GM21390 (cell line): ENCODE data around the gene NCKIPSD.
A peak's percentile ranks its signal among the peaks of the same experiment; 100 is the strongest.

Experiments
- ATAC-seq: cut with Tn5 transposase; IDR thresholded peaks from one replicate; pipeline ENCODE4 v1.9.1; 2021; ENCODE audit not compliant: unreplicated experiment

The NCKIPSD gene

DNA sequence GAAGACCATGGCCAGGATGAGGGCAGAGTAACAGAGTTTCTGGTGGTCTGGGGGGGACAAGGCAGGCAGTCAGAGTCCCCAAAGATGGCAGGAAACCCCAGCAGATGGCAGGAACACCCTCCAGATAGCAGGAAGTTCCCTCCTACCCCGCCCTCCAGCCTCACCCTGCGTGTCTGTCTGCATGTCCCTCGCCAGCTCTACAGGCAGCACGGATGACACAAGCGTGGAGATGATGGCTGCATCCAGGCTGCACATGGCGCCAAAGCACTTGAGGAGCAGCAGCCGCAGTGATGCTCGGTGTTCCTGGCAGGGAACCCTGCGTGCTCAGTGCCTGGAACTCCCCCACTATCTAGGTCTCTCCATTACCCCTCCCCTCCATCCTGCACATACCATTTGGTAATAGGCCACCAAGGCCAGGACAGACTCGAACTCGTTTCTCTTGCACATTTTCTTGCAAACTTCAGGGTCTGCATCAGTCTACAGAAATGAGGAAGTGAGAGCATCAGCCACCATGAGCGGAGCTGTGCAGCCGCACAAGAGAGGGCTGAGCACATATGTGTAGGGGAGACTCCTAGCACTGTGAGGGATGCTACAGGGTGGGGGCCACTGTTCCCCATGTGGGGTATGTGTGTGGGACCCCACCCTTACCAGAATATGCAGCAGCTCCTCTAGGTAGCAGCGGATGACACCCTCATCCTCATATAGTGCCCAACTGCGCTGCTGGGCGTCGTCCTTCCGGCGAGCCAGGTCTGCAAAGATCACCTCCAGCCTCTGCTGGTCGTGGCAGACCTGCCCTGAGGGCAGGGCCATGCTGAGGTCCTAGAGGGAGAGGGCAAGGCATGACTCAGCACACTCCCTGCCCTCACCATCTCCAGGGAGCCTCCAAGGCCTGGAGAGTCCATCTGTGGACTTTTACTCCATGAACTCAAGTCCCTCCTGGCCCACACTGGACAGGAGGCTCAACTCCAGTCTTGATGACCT, 6.0 kb downstream of the NCKIPSD start:
- no peak for ATAC-seq

DNA sequence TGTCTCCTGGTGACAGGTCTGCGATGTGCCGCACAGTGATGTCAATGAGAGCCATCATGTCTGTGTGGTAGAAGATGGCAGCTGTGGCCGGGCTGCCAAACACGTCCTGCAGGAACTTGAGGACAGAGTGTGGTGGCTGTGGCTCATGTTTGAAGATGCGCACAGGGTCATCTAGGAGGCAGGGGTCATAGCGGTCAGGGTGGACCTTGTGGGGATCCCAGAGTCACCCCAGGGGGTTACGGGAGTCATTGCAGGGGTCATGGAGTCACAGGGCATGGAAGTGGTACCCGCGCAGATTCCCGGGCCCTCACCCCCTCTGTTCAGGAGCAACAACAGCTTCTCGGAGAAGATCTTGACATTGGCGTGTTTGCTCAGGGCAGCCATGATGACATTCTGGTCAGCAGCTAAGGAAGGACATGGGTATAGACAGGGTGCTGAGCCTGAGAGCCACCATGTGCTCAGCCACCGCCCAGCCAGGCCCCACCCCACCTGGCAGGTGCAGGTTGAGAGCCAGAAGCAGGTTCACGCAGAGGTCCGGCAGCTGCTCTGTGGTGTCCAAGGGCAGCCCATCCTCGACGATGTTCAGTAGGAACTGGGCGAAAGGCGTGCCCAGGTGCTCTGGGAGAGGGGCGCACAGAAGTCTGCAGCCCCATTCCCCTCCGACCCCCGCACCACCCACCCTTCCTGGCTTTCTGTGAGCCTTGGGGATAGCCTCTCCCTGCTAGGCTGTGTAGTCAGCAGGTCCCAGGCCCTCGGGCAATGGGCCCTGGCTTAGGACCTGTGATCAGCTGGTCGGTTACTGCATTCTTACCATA, 6.9 kb downstream of the NCKIPSD start:
- no peak for ATAC-seq

DNA sequence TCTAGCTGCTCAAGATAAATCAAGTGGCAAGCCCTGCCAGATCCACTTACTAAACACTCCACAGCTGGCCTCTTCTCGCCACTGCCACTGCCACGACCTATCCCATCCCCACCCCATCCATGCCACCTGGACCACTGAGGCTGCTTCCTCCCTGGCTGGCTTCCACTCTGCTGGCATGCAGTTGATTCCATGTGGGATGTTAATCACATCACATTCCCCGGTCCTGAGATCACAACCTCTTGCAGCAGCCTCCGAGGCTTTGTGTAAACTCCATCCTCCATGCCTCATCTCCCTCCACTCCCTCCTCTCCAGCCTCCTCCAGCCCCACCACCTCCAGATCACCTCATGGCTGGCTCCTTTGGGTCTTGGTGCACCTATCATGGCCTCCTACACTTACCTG, 7.7 kb downstream of the NCKIPSD start:
- ATAC-seq: no peak

DNA sequence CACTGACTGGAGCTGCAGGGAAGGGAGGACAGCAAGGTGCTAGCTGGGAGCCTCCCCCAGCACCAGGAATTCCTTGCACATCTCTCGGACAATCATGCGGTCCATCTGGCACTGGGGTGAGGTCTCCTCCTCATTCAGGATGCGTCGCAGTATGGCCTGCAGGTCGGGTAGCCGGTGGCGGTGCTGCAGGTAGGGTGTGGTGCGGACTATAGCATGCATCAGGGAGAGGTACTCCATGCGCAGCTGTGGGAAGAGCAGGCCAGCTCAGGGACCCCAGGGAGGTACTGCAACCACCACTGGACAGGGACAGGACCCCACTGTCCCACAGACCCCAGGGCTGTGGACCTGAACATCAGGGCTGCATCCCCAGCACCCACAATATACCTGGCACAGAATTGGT, 11.2 kb downstream of the NCKIPSD start:
- no peak for ATAC-seq

DNA sequence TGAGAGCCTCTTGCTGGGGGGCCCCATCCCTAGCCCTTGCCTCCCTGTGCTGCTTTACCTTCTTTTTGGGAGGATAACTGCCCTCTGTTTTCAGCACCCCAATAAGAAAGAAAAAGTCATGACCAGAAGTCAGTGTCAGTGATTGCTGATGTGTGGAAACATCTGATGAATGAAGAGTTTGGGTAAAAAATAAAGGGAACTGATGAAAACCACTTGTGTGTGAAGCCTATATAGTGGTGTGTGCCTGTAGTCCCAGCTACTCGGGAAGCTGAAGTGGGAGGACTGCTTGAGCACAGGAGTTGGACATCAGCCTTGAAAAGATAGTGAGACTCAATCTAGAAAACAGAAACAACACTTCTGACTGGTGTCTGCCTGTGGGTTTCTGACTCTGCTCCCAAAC, 13.2 kb downstream of the NCKIPSD start:
- no peak for ATAC-seq

DNA sequence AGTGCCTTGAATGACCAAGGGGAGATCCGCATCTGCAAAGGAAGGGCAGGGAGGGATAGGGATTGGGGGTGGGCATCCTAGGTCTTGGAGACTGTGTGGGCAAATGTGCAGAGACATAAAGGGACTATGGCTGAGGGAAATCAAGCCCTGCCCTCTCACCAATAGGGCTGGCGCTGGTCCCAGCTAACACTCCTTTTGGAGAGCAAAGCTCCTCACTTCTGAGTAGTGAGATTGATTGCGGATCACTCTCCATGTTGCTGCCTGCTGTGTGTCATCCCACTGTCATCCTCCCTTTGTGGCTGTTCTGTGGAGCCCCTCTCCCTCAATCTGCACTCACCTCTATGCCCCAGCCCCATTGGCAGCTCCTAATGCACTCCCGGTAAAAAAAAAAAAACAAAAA, 20.8 kb downstream of the NCKIPSD start:
- ATAC-seq: no peak

DNA sequence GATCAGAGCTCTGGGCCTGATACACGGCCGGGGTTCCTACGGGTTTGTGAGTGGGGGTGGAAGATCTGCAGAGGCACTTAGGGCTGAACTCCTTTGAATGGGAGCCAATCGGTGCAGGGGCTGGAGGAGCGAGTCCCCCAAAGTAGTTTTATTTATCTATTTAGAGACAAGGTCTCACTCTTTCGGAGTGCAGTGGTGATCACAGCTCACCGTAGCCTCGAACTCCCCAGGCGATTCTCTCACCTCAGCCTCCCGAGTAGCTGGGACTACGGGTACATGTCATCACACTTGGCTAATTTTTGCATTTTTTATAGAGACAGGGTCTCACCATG, 21.4 kb downstream of the NCKIPSD start:
- no peak for ATAC-seq

DNA sequence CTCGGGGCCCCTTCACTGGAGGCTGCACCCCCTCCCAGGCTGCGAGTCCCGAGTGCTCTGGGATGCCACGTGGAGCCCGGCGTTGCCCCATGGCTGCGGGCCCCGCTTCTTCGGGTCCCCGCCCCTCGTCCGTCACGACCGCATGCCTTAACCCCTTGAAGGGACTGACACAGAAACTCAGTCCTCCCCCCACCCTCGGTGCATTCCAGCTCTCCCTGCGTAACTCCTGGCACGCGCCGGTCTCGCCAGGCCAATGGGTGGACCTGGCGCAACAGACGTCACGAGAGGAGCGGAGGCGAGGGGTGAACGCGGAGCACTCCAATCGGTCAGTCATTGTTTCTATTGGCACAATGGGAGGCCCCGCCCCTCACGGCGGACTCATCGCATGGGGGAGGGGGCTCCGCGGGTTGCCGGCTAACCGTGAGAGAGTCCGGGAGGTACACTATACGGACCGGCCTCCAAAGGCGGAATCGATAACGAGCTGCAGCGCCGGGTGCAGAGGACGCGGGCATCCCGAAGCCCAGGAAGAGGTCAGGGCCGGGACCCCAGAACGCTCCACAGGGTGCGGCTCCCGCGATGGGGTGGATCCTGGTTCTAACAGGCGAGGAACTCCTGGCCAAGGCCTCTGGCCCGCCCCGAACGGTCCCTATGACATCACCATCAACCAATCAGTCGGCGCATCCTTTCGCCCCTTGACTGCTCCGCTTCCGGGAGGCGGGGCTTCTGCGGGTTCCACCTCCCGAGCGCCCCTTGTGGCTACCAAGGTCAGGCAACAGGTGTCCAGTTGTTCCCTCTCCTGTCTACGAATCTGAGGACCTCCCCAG, 22.0 kb downstream of the NCKIPSD start:
- ATAC-seq: peak; percentile 82

DNA sequence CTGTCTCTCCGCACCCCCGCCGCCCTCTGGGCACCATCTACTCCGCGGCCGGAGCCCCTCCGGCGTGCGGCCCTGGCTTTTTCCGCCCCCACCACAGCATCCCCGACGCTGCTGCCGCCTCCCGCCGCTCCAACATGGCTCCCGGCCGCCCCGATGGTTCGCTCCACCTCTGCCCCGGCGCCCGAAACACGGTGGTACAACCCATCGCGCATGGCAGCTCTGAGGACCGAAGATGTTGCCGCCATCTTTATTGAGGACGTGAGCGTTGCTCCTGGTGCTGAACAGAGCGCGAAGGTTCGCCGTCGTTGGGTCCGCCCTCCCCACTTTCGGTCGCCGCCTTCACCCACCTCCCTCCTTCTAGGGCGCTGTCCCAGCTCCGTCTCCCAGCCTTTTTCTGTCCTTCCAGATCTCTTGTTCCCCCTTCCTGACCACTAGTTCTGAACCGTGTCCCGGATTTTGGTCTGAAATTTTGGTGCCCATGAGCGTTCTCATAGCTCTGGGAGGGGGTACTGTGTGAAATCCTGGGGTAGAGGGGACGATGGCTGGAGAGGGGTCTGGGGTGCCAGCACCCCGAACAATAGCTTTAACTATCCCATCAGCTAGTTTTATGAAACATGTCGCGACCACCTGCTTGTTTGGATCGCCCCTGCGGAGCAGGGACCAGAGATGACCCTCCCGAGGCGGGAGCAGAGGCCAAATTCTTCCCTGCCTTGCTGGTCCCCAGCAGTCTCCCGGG, 22.8 kb downstream of the NCKIPSD start, which contains the start of gene CELSR3:
TSS of gene CELSR3 (minus strand) at position 134 of the 736 bp plus-strand sequence. CDS start 252 bp downstream, outside the sequence.
- ATAC-seq: no peak

DNA sequence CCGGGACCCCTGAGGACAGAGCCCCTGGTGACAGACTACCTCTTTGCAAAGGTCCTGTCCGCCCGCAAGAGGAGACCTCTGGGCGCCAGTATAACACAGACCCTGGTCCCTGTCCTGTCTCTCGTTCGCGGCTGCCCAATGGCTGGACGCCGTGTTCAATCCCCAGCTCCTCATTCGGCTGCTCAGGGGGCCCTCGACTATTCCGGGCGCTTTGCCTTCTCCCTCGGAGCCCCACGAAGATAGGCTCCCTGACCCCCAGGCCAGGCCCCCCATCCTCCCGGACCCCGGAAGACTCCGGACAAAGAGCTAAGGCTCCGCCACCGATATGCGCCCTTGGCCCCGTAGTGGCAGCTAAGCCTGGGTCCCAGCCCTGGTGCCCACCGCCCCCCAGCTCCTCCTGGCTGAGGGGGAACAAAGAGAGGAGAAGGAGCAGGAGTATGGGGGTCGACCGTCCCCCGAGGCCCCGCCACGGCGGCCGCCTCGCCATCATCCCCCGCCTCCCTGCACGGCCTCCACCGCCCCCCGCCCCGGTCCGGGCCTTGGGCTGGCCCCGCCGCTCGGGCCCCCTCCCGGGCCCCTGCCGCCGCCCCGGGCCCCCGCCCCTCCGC, 23.5 kb downstream of the NCKIPSD start:
- ATAC-seq: no peak

DNA sequence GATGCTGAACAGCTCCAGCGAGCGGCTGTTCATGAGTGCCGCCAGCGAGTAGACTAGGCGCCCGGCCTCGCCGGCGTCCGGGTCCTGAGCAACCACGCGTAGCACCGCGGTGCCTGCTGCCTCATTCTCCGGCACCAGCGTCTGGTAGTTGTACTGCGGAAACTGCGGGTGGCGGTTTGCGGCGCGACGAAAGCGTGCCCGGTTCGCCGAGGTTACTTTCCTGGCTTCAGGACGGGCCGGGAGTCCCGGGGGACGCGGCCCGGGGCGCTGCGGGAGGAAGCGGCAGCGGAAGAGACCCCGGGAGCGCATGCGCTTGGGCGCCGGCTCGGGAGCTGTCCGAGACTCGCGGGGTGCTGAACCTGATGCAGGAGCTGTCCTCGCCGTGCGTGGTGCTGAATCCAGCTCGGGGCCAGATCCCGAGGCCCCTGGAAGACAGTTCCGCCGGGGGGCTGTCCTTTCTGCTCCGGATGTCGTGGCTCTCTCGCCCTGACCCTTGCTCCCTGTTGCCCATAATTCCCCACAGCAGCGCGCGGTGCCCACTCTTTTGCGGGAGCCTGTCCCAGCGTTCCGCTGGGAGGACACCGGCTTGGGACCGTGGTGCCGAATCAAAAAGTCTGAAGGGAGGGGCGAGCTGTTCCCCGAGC, 24.1 kb downstream of the NCKIPSD start:
- ATAC-seq: no peak

DNA sequence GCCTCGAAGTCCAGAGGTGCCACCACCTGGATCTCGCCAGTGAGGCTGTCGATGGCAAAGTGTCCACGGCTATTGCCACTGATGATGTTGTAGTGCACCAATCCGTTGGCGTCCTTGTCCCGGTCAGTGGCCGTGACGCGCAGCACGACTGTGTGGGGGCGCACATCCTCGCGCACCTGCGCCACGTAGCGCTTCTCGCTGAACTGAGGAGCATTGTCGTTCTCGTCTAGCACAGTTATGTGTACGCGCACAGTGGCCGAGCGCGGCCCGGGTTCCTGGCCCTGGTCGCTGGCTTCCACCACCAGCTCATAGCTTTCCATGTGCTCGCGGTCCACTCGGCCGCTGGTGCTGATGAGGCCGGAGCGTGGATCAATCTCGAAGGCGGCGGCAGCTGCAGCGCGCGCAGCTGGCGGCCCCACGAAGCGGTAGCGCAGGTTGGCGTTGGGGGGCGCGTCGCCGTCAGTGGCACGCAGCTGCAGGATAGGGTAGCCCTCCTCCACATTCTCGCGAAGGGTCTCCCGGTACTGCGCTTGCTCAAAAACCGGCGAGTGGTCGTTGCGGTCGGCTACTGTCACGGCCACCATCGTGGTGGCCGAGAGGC, 24.8 kb downstream of the NCKIPSD start:
- no peak for ATAC-seq

DNA sequence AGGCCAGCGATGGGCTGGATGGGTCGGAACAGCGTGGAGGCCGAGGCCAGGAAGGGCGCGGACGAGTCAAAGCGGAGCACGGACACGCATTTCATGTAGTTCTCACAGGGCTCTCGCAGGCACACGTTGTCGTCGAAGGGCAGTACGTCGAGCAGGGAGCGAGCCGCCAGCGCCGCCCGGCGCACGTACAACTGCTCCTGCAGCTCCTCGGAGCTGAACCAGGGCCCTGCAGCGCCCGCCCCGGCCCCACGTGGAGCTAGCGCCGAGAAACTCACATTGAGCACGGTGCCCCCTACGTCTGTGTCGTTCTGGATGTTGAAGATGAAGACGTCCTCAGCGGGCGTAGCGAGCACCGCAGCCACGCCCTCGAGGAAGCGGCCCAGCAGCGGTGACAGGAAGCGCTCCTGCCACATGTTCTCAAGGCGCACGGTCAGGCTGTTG, 28.9 kb downstream of the NCKIPSD start:
- ATAC-seq: no peak

DNA sequence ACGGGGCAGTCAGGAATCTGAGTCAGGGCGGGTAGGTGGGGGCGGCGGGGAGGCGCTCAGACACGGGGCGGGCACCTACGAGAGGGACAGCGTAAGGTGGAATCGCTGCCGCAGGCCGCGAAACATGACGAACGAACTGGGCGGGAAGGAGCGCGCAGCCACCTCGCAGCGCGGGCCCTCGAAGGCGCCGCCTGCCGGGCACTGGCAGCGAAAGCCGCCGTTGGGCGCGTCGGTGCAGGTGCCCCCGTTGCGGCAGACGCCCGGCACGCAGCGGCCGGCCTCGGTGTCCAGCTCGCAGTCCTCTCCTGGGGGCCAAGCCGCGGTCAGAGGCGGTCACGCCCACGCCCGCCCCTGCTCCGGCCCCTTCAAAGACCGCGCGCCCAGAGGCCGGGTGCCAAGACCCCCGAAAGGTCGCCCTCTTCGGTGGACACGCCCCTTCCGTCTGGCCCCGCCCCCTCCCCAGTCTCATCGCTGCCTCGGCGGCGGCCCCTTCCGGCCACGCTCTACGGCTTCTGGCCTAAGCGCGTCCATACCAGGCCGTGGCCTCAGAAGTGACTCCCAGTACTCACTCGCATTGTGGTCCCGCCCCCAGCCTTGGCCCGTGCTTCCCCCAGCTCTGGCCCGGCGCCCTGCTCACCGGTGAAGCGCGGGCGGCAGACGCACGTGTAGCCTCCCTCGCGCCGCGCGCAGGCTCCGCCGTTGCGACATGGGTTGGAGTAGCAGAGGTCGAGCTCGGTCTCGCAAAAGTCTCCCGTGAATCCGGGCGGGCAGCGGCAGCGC, 29.5 kb downstream of the NCKIPSD start:
- peak; percentile 42 for ATAC-seq

DNA sequence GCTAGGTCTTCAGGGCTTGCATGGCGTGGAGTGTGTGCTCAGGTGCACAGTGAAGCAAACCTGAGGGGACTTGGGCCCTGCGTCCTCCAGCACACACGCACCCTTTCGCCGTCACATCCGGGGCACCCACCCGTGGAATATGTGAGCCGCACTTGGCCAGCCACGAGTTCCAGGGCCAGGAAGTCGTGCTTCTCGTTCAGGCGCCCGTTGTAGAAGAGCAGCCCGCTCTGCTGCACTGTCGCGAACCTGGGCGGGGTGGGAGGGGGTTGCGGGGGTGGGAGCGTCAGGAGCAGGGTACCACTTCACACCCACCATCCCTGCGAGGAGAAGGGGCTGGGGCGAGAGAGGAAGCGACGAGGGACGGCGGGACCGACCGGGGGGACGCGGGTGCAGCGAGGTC, 30.1 kb downstream of the NCKIPSD start:
- ATAC-seq: no peak

DNA sequence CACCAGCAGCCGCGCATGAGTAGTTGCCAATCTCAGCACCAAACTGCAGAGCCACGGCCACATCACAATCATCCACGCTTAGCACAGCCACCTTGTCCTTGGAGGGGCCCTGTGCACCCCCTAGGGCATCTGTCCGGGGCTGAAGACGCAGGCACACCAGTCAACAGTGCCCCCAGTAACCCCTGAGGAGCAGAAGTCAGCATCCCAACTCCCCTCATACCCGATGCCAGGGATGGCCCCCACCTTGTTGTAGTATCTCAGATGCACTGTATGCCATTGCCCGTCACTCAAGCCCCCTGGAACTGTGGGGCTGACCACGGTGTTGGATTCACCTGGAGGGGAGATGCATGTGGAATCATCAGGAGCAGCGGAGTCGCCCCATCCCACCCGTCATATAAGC, 30.7 kb downstream of the NCKIPSD start:
- no peak for ATAC-seq

DNA sequence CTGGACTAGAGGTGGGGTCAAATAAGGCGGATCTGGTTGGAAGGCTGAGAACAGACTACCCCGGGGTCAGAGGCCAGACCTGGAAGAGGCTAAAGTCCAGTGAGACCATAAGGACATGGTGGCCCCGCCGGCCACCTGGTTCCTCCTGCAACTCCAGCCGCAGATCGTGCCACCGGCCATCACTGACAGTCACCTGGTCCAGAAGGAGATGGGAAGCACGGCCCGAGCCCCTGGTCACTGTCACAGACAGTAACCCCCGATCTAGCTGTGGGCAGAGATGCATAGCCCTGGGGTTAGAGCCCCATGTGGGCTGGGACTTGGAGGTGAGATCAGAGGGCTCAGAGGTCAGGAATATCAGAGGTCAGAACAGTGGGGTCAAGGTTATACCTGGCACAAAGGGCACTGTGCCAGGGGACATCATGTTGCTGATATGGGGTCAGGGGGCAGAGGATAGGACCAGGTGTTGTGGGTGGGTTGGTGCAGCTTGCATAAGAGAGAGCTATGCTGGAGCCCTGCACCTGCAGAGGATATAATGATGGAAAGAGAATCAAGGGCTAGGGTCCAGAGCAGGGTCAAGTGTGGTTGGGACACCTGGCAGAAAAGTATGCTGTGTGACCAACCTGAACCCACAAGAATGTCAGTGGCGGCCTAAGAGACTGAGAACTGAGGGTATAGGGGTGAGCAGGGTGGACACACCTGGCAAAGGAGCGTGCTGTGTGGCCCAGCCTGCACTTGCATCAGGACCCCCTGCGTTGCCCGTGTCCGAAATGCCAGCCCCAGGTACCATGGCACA, 32.6 kb downstream of the NCKIPSD start:
- ATAC-seq: no peak
